ENCODE data around the gene NEFH. TPM values are rescaled to one million over a fixed set of nuclear protein-coding genes. Genes with fewer than 3 reads are reported as not detected.

NEFH gene
- total and polyA plus RNA-seq, 2 experiments from 2014 or later: 1.8 to 2.4 TPM

DNA sequence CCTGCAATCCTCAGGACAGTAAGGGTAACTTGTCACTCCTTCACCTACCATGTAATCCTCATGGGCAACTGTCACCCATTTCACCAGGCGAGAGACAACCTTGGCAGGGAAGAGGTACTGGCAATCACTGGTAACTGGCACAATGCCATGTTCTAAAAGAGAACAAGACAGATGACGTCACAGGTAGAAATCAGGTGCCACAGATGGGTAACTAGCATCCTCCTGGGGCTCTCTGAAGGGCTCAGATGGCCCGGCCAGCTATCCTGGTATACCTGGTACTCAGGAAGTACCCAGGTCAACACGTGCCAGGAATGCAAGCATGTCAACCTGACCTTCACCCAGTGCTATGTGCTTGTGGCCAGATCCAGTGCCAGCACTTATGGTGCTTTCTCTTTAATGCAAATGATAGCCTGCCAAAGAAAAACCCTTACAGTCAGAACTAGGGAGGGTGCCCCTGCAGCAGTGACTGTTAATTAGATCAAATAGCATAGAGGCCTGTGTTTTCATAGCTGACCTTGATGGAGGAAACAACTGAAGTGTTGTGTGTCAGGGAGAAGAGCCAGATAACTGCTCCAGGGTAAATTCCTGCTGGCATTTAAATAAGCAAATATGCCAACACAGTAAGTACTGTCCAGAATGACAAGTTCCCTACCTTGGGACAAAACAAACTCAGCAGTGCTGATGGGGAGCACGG lies 37.3 kb downstream of the NEFH start:
- Histone ChIP-seq H3K4me3 (no peak overlapping the region), H3K4me1 (ENCODE audit: low read depth) (no peaks in the 10 kb centered on the region), H3K9me3 (ENCODE audit: low read depth) (no peaks in the 10 kb centered on the region), H3K27ac (no peak overlapping the region), H3K36me3 (peaks cover 56% of the 10 kb centered on the region), H3K27me3 (no peaks in the 10 kb centered on the region)
- DNase-seq (ENCODE audit: low read depth in 1 of 2, low spot score in 1 of 2): no peak
- TF ChIP-seq, protein P1, sequence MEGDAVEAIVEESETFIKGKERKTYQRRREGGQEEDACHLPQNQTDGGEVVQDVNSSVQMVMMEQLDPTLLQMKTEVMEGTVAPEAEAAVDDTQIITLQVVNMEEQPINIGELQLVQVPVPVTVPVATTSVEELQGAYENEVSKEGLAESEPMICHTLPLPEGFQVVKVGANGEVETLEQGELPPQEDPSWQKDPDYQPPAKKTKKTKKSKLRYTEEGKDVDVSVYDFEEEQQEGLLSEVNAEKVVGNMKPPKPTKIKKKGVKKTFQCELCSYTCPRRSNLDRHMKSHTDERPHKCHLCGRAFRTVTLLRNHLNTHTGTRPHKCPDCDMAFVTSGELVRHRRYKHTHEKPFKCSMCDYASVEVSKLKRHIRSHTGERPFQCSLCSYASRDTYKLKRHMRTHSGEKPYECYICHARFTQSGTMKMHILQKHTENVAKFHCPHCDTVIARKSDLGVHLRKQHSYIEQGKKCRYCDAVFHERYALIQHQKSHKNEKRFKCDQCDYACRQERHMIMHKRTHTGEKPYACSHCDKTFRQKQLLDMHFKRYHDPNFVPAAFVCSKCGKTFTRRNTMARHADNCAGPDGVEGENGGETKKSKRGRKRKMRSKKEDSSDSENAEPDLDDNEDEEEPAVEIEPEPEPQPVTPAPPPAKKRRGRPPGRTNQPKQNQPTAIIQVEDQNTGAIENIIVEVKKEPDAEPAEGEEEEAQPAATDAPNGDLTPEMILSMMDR (IDR thresholded peaks at IDR 0.05; ENCODE audit: low read depth, low read length): no peak

DNA sequence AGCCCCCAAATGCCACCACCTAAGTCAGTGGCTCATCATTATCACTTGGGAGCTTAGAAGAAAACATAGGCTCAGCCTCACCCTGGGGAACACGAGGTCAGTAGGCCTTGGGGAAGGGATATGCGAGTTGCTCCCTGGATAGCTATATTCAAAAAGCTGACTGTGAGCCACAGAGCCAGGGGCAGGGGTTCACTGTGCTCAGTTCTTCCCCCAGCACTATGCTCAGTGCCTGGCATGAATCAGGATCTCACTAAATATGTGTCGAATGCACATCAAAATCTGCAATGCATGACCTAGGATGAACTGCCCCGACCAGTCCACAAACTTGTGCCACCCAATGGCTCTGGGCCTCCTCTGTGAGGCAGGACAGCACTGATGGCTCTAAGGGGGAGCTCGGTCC lies 38.4 kb downstream of the NEFH start:
- Histone ChIP-seq H3K36me3 (peaks cover 52% of the 10 kb centered on the region), H3K4me3 (no peak overlapping the region), H3K4me1 (ENCODE audit: low read depth) (no peaks in the 10 kb centered on the region), H3K9me3 (ENCODE audit: low read depth) (no peaks in the 10 kb centered on the region), H3K27me3 (no peaks in the 10 kb centered on the region), H3K27ac (no peak overlapping the region)
- DNase-seq (ENCODE audit: low read depth in 1 of 2, low spot score in 1 of 2): no peak
- TF ChIP-seq, protein P1 (IDR thresholded peaks at IDR 0.05; ENCODE audit: low read depth, low read length): no peak

DNA sequence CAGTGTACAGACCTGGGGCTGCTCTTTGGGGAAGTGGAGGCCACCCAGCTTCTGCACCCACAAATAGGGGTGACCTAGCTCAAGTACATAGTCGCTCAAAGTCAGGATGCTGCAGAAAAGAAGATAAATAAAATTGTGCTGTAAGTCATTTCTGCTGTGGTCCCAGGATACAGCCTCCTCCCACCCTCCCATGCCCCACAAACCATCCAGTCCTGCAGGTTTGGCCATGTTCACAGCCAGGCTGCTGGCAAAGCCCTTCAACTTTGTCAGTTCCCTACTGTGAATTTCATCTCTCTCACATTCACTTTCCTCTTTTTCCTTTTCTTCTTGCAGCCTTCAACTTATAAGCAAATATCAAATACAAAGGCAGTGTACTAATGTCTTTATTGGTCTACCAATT lies 40.0 kb downstream of the NEFH start:
- DNase-seq (ENCODE audit: low read depth in 1 of 2, low spot score in 1 of 2): no peak
- TF ChIP-seq, protein P1 (IDR thresholded peaks at IDR 0.05; ENCODE audit: low read depth, low read length): no peak
- Histone ChIP-seq H3K27me3 (no peaks in the 10 kb centered on the region), H3K4me1 (ENCODE audit: low read depth) (no peaks in the 10 kb centered on the region), H3K4me3 (no peak overlapping the region), H3K36me3 (peaks cover 52% of the 10 kb centered on the region), H3K9me3 (ENCODE audit: low read depth) (no peaks in the 10 kb centered on the region), H3K27ac (no peak overlapping the region)

DNA sequence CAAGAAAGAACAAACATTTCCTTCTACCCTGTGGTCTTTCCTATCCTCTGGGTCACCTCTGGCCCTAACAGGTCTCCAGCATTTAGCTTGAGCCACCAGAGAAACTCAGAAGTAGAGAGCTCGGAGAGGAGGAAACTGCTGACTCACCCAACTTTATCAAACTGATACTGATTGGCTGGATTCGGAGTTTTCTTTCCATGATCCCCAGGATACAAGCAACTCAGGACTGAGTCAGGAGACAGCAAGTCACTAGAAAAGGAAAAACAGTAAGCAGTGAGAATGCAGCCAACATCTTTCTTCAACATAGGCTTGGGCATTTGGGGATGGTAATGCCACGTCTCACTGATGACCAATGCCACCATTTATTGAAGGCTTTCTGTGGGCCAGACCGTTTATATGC lies 40.8 kb downstream of the NEFH start:
- H3K27ac ChIP-seq: no peak overlapping the region

DNA sequence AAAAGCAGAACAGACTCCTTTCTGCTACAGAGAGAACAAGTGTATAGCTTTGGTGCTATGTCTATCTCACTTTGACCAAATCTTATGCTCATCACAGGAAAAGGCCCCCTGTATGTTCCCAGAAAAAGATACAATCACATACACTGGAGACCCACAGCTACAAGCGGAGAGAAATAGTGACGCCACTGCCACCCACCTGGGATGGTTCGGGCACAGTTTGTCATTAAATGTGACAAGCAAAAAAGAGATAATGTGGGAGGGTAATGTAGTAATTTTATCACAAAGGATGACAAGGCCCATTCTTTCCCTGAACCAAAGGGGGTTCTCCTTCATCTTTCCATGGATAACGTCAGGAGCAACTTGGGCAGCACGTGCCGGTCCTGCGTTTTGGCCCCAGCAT lies 41.5 kb downstream of the NEFH start:
- DNase-seq (ENCODE audit: low read depth in 1 of 2, low spot score in 1 of 2): no peak
- Histone ChIP-seq H3K4me3 (no peak overlapping the region), H3K9me3 (ENCODE audit: low read depth) (no peaks in the 10 kb centered on the region), H3K27ac (no peak overlapping the region), H3K27me3 (no peaks in the 10 kb centered on the region), H3K36me3 (peaks cover 57% of the 10 kb centered on the region), H3K4me1 (ENCODE audit: low read depth) (no peaks in the 10 kb centered on the region)
- TF ChIP-seq, protein P1 (IDR thresholded peaks at IDR 0.05; ENCODE audit: low read depth, low read length): no peak

More for the DNA sequence above, 40.8 kb downstream of the NEFH start:
- H3K9me3 ChIP-seq (ENCODE audit: low read depth): no peaks in the 10 kb centered on the region
- no peaks in the 10 kb centered on the region for H3K27me3 ChIP-seq
- H3K4me3 ChIP-seq: no peak overlapping the region
- no peaks in the 10 kb centered on the region for H3K4me1 ChIP-seq (ENCODE audit: low read depth)
- TF ChIP-seq, protein P1 (IDR thresholded peaks at IDR 0.05; ENCODE audit: low read depth, low read length): no peak
- H3K36me3 ChIP-seq: peaks cover 57% of the 10 kb centered on the region
- DNase-seq (ENCODE audit: low read depth in 1 of 2, low spot score in 1 of 2): peak in 1 of 2 donors; percentile 82
